Glutamatergic neuron (in vitro differentiated cells): ENCODE measurements around the gene ZCCHC7. TPM values are rescaled to one million over a fixed set of nuclear protein-coding genes. Genes with fewer than 3 reads are reported as not detected.
A peak's percentile ranks its signal among the peaks of the same experiment; 100 is the strongest.
"Not testable (repeated sequence)": the region's sequence is repeated elsewhere in the genome, so short reads cannot be mapped to it uniquely, and the experiment has no call there.

Experiments used
- DNase-seq: peaks from one replicate; pipeline ENCODE4 v3.0.0; 2022
- H3K27ac Mint-ChIP-seq: one replicate; pipeline ENCODE4 v1.8.0; 2020; ENCODE audit warnings: mild to moderate bottlenecking, mixed read lengths, inconsistent platforms; ENCODE audit not compliant: unreplicated experiment
- H3K27me3 Mint-ChIP-seq: one replicate; pipeline ENCODE4 v1.8.0; 2020; ENCODE audit warnings: mild to moderate bottlenecking, moderate library complexity, mixed read lengths, inconsistent platforms; ENCODE audit not compliant: unreplicated experiment
- H3K36me3 Mint-ChIP-seq: one replicate; pipeline ENCODE4 v1.8.0; 2020; ENCODE audit warnings: mild to moderate bottlenecking, mixed read lengths, inconsistent platforms; ENCODE audit not compliant: unreplicated experiment
- H3K4me1 Mint-ChIP-seq: one replicate; pipeline ENCODE4 v1.8.0; 2020; ENCODE audit warnings: mild to moderate bottlenecking, low read depth, mixed read lengths, inconsistent platforms; ENCODE audit not compliant: unreplicated experiment
- H3K4me3 Mint-ChIP-seq: one replicate; pipeline ENCODE4 v1.8.0; 2020; ENCODE audit warnings: mild to moderate bottlenecking, mixed read lengths, inconsistent platforms; ENCODE audit not compliant: unreplicated experiment
- H3K9me3 Mint-ChIP-seq: one replicate; pipeline ENCODE4 v1.8.0; 2020; ENCODE audit warnings: mild to moderate bottlenecking, moderate library complexity, mixed read lengths, inconsistent platforms; ENCODE audit not compliant: unreplicated experiment
- CTCF ChIP-seq: fragments of 200-600 bp; sonication (generic); IDR thresholded peaks from one replicate; pipeline ENCODE4 v1.5.0; 2021; ENCODE audit not compliant: partially characterized antibody, unreplicated experiment
- total RNA-seq: library from RNA; stranded (reverse); fragmentation: NEBNext Ultra II Directional; extraction: Animal tissue kit (Norgen Biotek cat#: 25700); gene quantifications from one replicate; pipeline ENCODE4 v1.2.1, GENCODE V29; 2021; ENCODE audit not compliant: unreplicated experiment

The ZCCHC7 gene
- total RNA-seq, 1 donor from 2014 or later: 31.1 TPM

- Mint-ChIP-seq H3K4me1 (peaks cover 57% of the 10 kb centered on the region), H3K27me3 (peaks cover 6% of the 10 kb centered on the region), H3K4me3 (no peak overlapping the region), H3K36me3 (peaks cover 1% of the 10 kb centered on the region), H3K9me3 (peaks cover 2% of the 10 kb centered on the region), H3K27ac (peak overlapping the region; percentile 99)
- no peak for TF ChIP-seq CTCF
- DNase-seq: no peak
Measured at GRCh38 chr9:37198831-37199230, 78.5 kb downstream of the ZCCHC7 start.

- peaks cover 11% of the 10 kb centered on the region for H3K36me3 Mint-ChIP-seq
- H3K27ac Mint-ChIP-seq: peak overlapping the region; percentile 45
- no peak for TF ChIP-seq CTCF
- H3K4me1 Mint-ChIP-seq: peaks cover 49% of the 10 kb centered on the region
- H3K4me3 Mint-ChIP-seq: no peak overlapping the region
- no peak for DNase-seq
- peaks cover 3% of the 10 kb centered on the region for H3K27me3 Mint-ChIP-seq
- peaks cover under 1% of the 10 kb centered on the region for H3K9me3 Mint-ChIP-seq
Measured at GRCh38 chr9:37200433-37201005, 80.1 kb downstream of the ZCCHC7 start.

GRCh38 chr9:37201581-37201980 lies 81.2 kb downstream of the ZCCHC7 start:
- no peak for TF ChIP-seq CTCF
- H3K27ac Mint-ChIP-seq: no peak overlapping the region
- H3K4me1 Mint-ChIP-seq: peaks cover 42% of the 10 kb centered on the region

GRCh38 chr9:37202091-37202490 lies 81.7 kb downstream of the ZCCHC7 start:
- no peak for TF ChIP-seq CTCF
- H3K27ac Mint-ChIP-seq: no peak overlapping the region
- no peak overlapping the region for H3K4me3 Mint-ChIP-seq
- H3K4me1 Mint-ChIP-seq: peaks cover 42% of the 10 kb centered on the region
- peaks cover 11% of the 10 kb centered on the region for H3K36me3 Mint-ChIP-seq
- peaks cover 3% of the 10 kb centered on the region for H3K9me3 Mint-ChIP-seq
- no peak for DNase-seq
- peaks cover 3% of the 10 kb centered on the region for H3K27me3 Mint-ChIP-seq

More at GRCh38 chr9:37201581-37201980, 81.2 kb downstream of the ZCCHC7 start:
- Mint-ChIP-seq H3K36me3 (peaks cover 11% of the 10 kb centered on the region), H3K4me3 (no peak overlapping the region), H3K27me3 (peaks cover 3% of the 10 kb centered on the region), H3K9me3 (peaks cover under 1% of the 10 kb centered on the region)
- no peak for DNase-seq

GRCh38 chr9:37203456-37203855 lies 83.1 kb downstream of the ZCCHC7 start:
- H3K27me3 Mint-ChIP-seq, H3K27ac Mint-ChIP-seq, DNase-seq, H3K9me3 Mint-ChIP-seq, H3K4me3 Mint-ChIP-seq: not testable (repeated sequence)
- Mint-ChIP-seq H3K36me3 (peaks cover 11% of the 10 kb centered on the region), H3K4me1 (peaks cover 30% of the 10 kb centered on the region)
